Hippocampal formation (tissue), 2 donors: Measurements from ENCODE around the gene PACC1.

Experiments
- DNase-seq, 2 donors: peaks; one replicate each; lab custom pipeline; 2025; lab: John Stamatoyannopoulos, UW

PACC1 gene

GRCh38 chr1:212437179-212437798 is 22.6 kb upstream of the PACC1 start:
- DNase-seq: no peak

- no peak for DNase-seq
Observed at GRCh38 chr1:212434992-212435391, 20.3 kb upstream of the PACC1 start.

DNA sequence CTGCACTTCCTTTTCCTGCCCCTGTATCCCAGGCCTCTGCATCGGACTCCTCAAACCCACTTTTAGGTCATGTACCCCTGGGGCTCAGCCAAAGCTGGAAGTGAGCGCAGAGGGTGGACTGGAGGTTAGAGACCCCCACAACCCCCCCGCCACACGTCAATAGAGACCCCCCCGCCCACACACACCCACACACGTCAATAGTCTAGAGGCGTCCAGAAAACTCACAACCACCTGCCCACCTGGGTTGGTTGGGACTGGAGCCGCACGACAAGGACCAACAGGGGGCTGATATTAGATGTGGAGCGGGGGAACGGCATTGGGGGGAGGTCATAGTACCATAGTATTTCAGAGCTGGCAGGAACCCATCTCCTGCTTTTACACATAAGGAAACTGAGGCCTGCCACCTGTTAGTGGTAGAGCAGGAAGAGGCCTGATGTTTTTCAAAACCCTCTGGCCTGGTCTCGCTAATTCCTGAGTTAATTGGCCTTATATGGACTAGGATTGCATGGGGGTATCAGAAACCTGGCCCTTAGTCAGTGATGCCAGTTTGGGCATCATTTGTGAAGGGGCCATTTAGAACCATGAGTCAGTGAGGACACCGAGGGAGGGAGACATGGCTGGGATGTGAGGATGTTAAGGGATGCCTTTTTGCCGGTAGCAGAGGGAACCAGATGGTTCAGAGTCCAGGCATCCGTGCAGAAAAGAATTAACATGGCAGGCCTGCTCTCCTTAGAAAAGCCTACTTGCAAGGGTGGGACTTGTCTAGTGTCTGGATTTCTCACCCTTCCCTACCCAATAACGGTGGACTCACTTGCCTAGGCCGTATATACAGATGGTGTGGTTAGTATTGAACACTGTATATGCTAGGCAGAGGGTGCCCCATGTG is 19.1 kb upstream of the PACC1 start:
- no peak for DNase-seq

- peak; percentile 79 to 82 for DNase-seq
Observed at GRCh38 chr1:212432661-212433576, 18.2 kb upstream of the PACC1 start, which contains the start of gene NENF. NENF (plus strand) TSS chr1:212432920; CDS start chr1:212432944, 24 bp downstream.

GRCh38 chr1:212432272-212432660 is 17.6 kb upstream of the PACC1 start:
- no peak for DNase-seq

GRCh38 chr1:212431644-212432043 is 17.0 kb upstream of the PACC1 start:
- DNase-seq: no peak

DNA sequence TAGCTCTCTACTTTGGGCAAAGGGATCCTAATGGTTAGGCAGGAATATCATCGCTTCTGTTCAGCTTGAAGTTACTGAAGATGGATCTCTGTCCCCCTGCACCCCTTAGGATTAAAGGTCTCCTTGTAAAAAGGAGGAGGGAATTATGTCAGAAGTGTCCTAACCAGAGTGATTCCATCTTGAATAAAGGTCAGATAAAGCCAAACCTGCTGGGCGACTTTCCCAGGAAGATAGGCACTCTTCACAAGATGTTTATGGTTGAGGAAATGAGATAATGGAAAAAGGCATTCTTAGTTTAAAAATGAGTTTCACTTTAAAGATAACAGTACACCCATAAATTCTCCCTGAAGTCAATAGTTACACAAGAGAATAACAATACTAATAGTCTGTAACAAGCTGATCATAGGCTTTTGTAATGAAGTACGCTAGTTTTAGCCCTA is 16.3 kb upstream of the PACC1 start:
- DNase-seq: no peak

DNA sequence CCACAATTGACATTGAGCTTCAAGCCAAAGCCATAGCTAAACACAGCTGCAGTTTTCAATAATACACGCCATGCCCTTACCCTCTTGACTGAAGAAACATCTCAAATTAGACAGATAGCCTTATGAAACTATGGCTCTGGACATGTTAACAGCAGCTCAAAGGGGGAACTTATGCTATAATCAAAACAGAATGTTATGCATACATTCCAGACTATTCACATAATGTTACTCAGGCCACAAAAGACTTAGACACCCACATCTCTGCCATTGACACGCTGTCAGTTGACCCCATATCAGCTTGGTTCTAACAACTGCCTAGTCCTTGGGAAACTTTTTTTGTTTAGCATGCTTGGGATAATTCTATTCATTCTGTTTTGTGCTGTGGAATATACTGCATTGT is 15.7 kb upstream of the PACC1 start:
- DNase-seq: no peak

DNA sequence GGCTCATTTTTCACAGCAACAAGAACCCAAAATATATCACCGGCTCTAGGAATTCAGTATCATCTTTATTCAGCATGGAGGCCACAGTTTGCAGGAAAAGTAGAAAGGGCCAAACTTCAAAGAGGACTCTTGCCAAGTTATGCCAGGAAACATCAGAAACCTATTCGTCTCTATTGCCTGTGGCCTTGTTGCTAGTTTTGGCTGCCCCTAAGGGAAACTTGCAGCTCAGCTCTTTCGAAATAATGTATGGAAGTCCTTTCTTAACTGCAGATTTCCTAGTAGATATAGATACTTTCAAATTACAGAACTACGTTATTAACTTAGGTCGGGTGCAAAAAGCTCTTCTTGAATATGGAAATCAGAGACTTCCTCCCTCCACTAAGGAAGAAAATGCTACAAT is 13.8 kb upstream of the PACC1 start:
- DNase-seq: no peak

DNA sequence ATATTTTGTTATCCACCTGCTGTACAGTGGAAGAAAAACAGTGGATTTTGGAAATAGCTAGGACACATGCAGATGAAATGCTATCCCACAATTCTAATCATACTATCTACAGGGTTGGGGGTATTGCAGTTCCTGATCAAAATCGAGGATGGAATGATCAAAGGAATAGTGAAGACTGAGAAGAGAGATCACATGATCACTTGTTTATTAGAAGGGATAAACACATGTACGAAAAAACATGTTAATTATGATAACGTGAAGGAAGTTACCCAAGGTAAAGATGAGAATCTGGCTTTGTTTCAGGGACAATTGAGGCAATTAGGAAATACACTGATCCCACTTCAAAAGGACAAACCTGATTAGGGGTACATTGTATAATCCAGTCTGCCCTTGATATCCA is 9.2 kb upstream of the PACC1 start:
- no peak for DNase-seq

GRCh38 chr1:212421165-212421564 is 6.5 kb upstream of the PACC1 start:
- no peak for DNase-seq

- DNase-seq: peak; percentile 81 to 94
Observed at GRCh38 chr1:212415107-212415841, 588 bp upstream of the PACC1 start.

- DNase-seq: peak in 1 of 2 donors; percentile 19
Observed at GRCh38 chr1:212413902-212414327, 771 bp downstream of the PACC1 start.

DNA sequence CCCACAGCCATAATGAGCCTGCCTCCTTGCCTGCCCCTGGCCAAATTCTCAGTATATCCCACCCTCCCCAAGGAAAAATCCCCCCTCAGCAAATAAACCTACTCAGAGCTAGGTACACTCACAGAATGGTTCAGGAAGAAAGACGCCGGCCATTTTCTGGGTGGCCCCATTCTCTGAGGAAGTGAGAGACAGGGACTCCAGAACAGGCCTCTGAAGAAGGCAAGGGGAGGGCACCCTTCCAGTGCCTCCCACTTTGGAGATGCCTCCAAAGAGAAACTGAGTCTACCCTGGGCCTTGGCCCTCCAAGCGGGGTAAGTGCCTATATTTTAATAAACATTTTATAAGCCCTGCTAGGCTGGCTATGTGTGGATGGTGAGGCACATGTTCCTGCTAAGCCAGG is 2.3 kb downstream of the PACC1 start:
- no peak for DNase-seq

- DNase-seq: no peak
Observed at GRCh38 chr1:212410231-212410820, 4.4 kb downstream of the PACC1 start.

GRCh38 chr1:212402666-212403321 is 11.9 kb downstream of the PACC1 start:
- DNase-seq: no peak

DNA sequence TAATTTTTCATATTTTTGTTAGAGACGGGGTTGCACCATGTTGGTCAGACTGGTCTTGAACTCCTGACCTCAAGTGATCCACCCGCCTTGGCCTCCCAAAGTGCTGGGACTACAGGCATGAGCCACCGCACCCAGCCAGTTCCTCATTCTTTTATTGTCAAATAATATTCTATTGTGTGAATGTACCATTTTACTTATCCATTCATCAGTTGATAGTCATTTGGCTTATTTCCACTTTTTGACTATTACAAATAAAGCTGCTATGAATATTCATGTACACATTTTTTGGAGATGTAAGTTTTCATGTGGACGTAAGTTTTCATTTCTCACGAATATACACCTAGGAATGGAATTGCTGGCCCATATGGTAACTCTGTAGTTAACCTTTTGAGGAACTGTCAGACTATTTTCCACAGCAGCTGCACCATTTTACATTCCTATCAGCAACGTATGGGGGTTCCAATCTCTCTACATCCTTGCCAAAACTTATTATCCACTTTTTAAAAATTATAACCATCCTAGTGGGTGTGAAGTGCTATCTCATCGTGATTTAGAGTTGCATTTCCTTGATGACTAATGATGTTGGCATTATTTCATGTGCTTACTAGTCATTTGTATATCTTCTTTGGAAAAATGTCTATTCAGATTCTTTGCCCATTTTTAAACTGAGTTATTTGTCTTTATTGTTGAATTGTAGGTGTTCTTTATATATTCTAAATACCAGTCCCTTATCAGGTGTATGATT is 12.7 kb downstream of the PACC1 start:
- DNase-seq: no peak

- DNase-seq: no peak
Observed at GRCh38 chr1:212401042-212401441, 13.6 kb downstream of the PACC1 start.

DNA sequence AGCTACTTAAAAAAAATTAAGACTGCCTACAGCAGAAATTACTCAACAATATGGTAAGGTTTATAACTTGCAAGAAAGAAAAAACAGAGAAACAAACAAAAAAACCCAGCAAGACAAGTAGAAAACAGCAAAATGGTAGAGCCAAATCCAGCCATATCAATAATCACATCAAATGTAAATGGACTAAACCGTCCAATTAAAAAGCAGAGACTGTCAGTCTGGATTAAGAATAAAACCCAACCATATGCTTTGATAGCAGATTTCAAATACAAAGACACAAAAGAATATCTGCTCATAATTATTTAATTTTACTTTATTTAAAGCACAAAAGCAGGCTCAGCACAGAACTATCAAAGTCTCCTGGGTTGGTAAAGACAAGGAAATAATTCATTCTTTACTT is 17.5 kb downstream of the PACC1 start:
- DNase-seq: no peak

GRCh38 chr1:212396638-212397037 is 18.0 kb downstream of the PACC1 start:
- no peak for DNase-seq
